Endothelial cell of umbilical vein (primary cell): Measurements from ENCODE around the gene FHOD1. TPM values are rescaled to one million over a fixed set of nuclear protein-coding genes. Genes with fewer than 3 reads are reported as not detected.

Experiments used
- BruUV-seq: library from RNA; stranded (reverse); fragments of 400-500 nt; replicated peaks from 2 replicates; lab custom pipeline; 2021; lab: Mats Ljungman, UMichigan
- CTCF ChIA-PET: fragments of 300-600, 350-600 bp; sonication (Branson Sonifier 250); formaldehyde crosslinking; loops from one replicate; lab custom pipeline; 2021; ENCODE audit warnings: antibody characterized with exemption, inconsistent platforms; lab: Charles Lee
- POLR2A ChIA-PET: fragments of 300-600, 350-600 bp; sonication (Branson Sonifier 250); formaldehyde crosslinking; loops from one replicate; lab custom pipeline; 2021; ENCODE audit warnings: antibody characterized with exemption, inconsistent platforms; lab: Charles Lee
- DNase-seq: peaks from one replicate; pipeline ENCODE4 v3.0.0-alpha.2; 2011; ENCODE audit warnings: low read depth, low spot score
- FAIRE-seq: peaks from 2 replicates; lab custom pipeline; 2011; peaks lifted over from hg19 to GRCh38; lab: Jason Lieb, UNC
- H2AFZ ChIP-seq: 2 replicates; pipeline ENCODE4 v1.6.0; 2012; ENCODE audit warnings: low read depth, low read length, control low read depth, inconsistent platforms
- H3K27ac ChIP-seq: 2 replicates; pipeline ENCODE4 v1.5.1; 2011; ENCODE audit warnings: low read depth, mild to moderate bottlenecking, control low read depth, low read length, moderate library complexity; ENCODE audit not compliant: insufficient read depth
- H3K27me3 ChIP-seq, 2 experiments: 2 replicates each; pipeline versions ENCODE4 v1.6.0 to v1.6.1; 2011; ENCODE audit warnings: low read length in 2 of 2, mixed read lengths in 1 of 2; ENCODE audit not compliant: control insufficient read depth in 2 of 2, insufficient read depth in 2 of 2
- H3K36me3 ChIP-seq, 2 experiments: 2 replicates in 1 of 2; 3 replicates in 1 of 2; pipeline ENCODE4 v1.5.1; 2011; ENCODE audit warnings: low read length in 2 of 2, mild to moderate bottlenecking in 1 of 2, moderate library complexity in 1 of 2; ENCODE audit not compliant: control insufficient read depth in 2 of 2, insufficient read depth in 2 of 2; ENCODE audit errors: extremely low read depth in 1 of 2
- H3K4me1 ChIP-seq: 3 replicates; pipeline ENCODE4 v1.5.1; 2011; ENCODE audit warnings: mild to moderate bottlenecking, low read length; ENCODE audit not compliant: control insufficient read depth, insufficient read depth; ENCODE audit errors: extremely low read depth
- H3K4me2 ChIP-seq: 2 replicates; pipeline ENCODE4 v1.6.1; 2011; ENCODE audit warnings: low read length, control low read depth, mixed read lengths; ENCODE audit not compliant: insufficient read depth
- H3K4me3 ChIP-seq, 3 experiments: fragments of 200-600 bp in 1 of 3; sonication (generic), shearing (Covaris generic) in 1 of 3; replicated peaks in 1 of 3; 2 replicates each; pipeline ENCODE4 v1.5.1; 2011 to 2016; ENCODE audit warnings: control low read depth in 3 of 3, low read length in 3 of 3, mild to moderate bottlenecking in 2 of 3, inconsistent platforms in 1 of 3, low read depth in 1 of 3, moderate library complexity in 1 of 3; ENCODE audit not compliant: insufficient read depth in 1 of 3
- H3K79me2 ChIP-seq: 2 replicates; pipeline ENCODE4 v1.6.0; 2012; ENCODE audit warnings: low read length, inconsistent platforms; ENCODE audit not compliant: control insufficient read depth, insufficient read depth
- H3K9ac ChIP-seq: replicated peaks from 2 replicates; pipeline ENCODE3; 2011; ENCODE audit warnings: low read length, control low read depth; ENCODE audit not compliant: insufficient read depth; ENCODE audit errors: extremely low read depth
- H3K9me1 ChIP-seq: replicated peaks from 3 replicates; pipeline ENCODE4 v1.6.0; 2011; ENCODE audit warnings: mild to moderate bottlenecking, low read length; ENCODE audit not compliant: control insufficient read depth, insufficient read depth; ENCODE audit errors: extremely low read depth
- H3K9me3 ChIP-seq: replicated peaks from 2 replicates; pipeline ENCODE4 v1.5.1; 2012; ENCODE audit warnings: low read length, inconsistent platforms; ENCODE audit not compliant: control insufficient read depth, insufficient read depth
- H4K20me1 ChIP-seq: replicated peaks from 2 replicates; pipeline ENCODE3; 2011; ENCODE audit warnings: mild to moderate bottlenecking, low read length; ENCODE audit not compliant: control insufficient read depth, insufficient read depth; ENCODE audit errors: extremely low read depth
- EZH2 ChIP-seq: IDR thresholded peaks from 2 replicates; pipeline ENCODE4 v1.6.1; 2012; ENCODE audit warnings: borderline replicate concordance, low read depth, mild to moderate bottlenecking, moderate library complexity, low read length, inconsistent platforms; ENCODE audit not compliant: severe bottlenecking
- FOS ChIP-seq: IDR thresholded peaks from 2 replicates; pipeline ENCODE4 v1.6.1; 2011; ENCODE audit warnings: mild to moderate bottlenecking, low read length, moderate library complexity, borderline replicate concordance; ENCODE audit not compliant: insufficient read depth
- GATA2 ChIP-seq: IDR thresholded peaks from 2 replicates; pipeline ENCODE4 v1.7.0; 2011; ENCODE audit warnings: low read depth, mild to moderate bottlenecking, moderate library complexity, mixed read lengths, low read length; ENCODE audit not compliant: insufficient read length, insufficient read depth
- JUN ChIP-seq: IDR thresholded peaks from 2 replicates; pipeline ENCODE4 v1.6.1; 2011; ENCODE audit warnings: borderline replicate concordance, low read depth; ENCODE audit not compliant: insufficient read length, insufficient read depth
- POLR2A ChIP-seq: IDR thresholded peaks from 2 replicates; pipeline ENCODE4 v1.6.1; 2012; ENCODE audit warnings: low read depth, mild to moderate bottlenecking, control low read depth, low read length
- POLR2AphosphoS5 ChIP-seq: IDR thresholded peaks from 2 replicates; pipeline ENCODE4 v1.6.1; 2012; ENCODE audit warnings: low read depth, mild to moderate bottlenecking, control low read depth, low read length, moderate library complexity; ENCODE audit not compliant: insufficient read depth
- dilution Hi-C: fragments of 300-500 bp; cut with MboI; formaldehyde crosslinking; loops from one replicate; pipeline ENCODE4 v1.15.0; 2019; ENCODE audit warnings: low sequenced_read_pairs; ENCODE audit not compliant: extremely low pct_ligation_motif_present
- intact Hi-C: fragments of 100-400 bp; cut with micrococcal nuclease; formaldehyde crosslinking; loops from one replicate; pipeline ENCODE4 v1.10.0; 2022
- polyA plus RNA-seq, 4 experiments: library from polyadenylated mRNA; depleted of rRNA in 3 of 4; stranded (reverse) in 3 of 4; unstranded in 1 of 4; fragments of >200 nt; gene quantifications; 2 replicates each; pipeline versions ENCODE4 v1.2.1 to v1.2.3, GENCODE V29; 2011 to 2012; ENCODE audit warnings: missing spikeins in 1 of 4
- total RNA-seq: library from RNA; stranded (reverse); gene quantifications from 2 replicates; pipeline ENCODE4 v1.2.3, GENCODE V29; 2021
- TF ChIP-seq, protein P1 (sequence below), 2 donors: IDR thresholded peaks; 1 replicate in 1 of 2; 2 replicates in 1 of 2; pipeline ENCODE4 v1.5.1; 2011; ENCODE audit warnings: low read length in 2 of 2, mild to moderate bottlenecking in 2 of 2, moderate library complexity in 2 of 2, control low read depth in 1 of 2, inconsistent platforms in 1 of 2, low read depth in 1 of 2; ENCODE audit not compliant: insufficient read depth in 1 of 2; ENCODE audit errors: extremely low read depth in 1 of 2
- TF ChIP-seq, protein P2 (sequence below): IDR thresholded peaks from 2 replicates; pipeline ENCODE4 v1.6.1; 2011; ENCODE audit not compliant: insufficient read depth, insufficient read length

FHOD1 gene
- total and polyA plus RNA-seq, 2 donors (not counting 3 experiments of a cell fraction or from before 2014, with no cell fraction given): 63.6 to 124 TPM

DNA sequence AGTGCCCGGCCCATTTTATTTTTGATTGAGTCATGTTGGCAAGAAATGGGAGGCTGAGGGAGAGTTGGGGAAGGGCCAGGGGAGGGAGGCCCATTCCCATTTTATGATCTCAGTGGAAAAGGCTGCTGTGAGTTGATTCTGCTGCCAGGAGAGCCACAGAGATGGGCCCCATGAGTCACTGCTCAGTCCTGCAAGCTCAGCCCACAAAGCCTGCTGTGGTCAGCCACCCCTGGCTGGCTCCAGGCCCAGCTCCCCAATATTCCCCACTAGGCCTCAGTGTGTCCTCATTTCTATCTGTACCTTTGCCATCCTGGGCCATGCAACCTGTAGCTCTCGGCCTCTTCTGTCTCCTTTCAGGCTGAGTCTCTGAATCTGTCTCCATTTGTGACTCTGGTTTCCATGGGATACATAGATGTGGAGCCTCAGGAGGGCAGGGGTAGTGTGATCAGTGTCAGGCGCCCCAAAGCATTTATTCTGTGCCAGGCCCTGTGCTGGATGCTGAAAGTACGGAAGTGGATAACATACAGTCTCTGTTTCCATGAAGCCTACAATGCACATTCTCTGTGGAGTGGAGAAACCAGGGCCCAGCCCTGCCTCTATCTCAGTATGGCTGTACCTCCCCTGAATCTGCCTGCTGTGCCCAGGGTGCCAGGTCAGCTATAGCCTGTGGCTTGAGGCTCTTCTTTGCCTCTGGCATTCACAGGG, 30.2 kb upstream of the FHOD1 start:
- Histone ChIP-seq H3K27me3 (no peaks in the 10 kb centered on the region), H4K20me1 (no peaks in the 10 kb centered on the region), H3K4me1 (peaks cover 21% of the 10 kb centered on the region), H3K4me3 (no peak overlapping the region), H2AFZ (no peak overlapping the region), H3K4me2 (peak overlapping the region; percentile 59), H3K9me1 (no peaks in the 10 kb centered on the region), H3K27ac (peak overlapping the region; percentile 78), H3K9ac (peak overlapping the region; percentile 25), H3K79me2 (peaks cover 9% of the 10 kb centered on the region), H3K36me3 (peaks cover 0 to 3% of the 10 kb centered on the region in 2 experiments), H3K9me3 (no peaks in the 10 kb centered on the region)
- DNase-seq (peak; percentile 87), FAIRE-seq (no peak)
- intact Hi-C loops: loop anchor here (1.0 to 5.0 kb wide), 3 partner anchors 9 to 190 kb away; no protein-coding TSS in a partner anchor
- no TSS peak for BruUV-seq
- POLR2A ChIA-PET: interaction anchor here (0.6 to 1.3 kb wide), 5 partner anchors 17 to 874 kb away, joined by 3 to 5 read pairs (median 3); partner anchors contain the start of genes FHOD1 and TMEM208
- dilution Hi-C loops: no loop called here
- TF ChIP-seq GATA2 (no peak), POLR2A (no peak), POLR2AphosphoS5 (peak; percentile 55), EZH2 (no peak), FOS (peak; percentile 93), JUN (peak; percentile 51)
- TF ChIP-seq, protein P1, sequence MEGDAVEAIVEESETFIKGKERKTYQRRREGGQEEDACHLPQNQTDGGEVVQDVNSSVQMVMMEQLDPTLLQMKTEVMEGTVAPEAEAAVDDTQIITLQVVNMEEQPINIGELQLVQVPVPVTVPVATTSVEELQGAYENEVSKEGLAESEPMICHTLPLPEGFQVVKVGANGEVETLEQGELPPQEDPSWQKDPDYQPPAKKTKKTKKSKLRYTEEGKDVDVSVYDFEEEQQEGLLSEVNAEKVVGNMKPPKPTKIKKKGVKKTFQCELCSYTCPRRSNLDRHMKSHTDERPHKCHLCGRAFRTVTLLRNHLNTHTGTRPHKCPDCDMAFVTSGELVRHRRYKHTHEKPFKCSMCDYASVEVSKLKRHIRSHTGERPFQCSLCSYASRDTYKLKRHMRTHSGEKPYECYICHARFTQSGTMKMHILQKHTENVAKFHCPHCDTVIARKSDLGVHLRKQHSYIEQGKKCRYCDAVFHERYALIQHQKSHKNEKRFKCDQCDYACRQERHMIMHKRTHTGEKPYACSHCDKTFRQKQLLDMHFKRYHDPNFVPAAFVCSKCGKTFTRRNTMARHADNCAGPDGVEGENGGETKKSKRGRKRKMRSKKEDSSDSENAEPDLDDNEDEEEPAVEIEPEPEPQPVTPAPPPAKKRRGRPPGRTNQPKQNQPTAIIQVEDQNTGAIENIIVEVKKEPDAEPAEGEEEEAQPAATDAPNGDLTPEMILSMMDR (IDR thresholded peaks at IDR 0.05; ENCODE audit: extremely low read depth in 1 of 2, insufficient read depth in 1 of 2, low read depth in 1 of 2, low read length in 2 of 2): no peak
- TF ChIP-seq, protein P2, sequence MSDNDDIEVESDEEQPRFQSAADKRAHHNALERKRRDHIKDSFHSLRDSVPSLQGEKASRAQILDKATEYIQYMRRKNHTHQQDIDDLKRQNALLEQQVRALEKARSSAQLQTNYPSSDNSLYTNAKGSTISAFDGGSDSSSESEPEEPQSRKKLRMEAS: no peak
- CTCF ChIA-PET: interaction anchor here (0.7 to 3.5 kb wide), 14 partner anchors 8 to 154 kb away, joined by 3 to 35 read pairs (median 4); partner anchors contain the start of genes FHOD1, HSD11B2, KCTD19 and LRRC36
